Measurements from ENCODE around the gene NOL4. TPM values are rescaled to one million over a fixed set of nuclear protein-coding genes. Genes with fewer than 3 reads are reported as not detected.

The NOL4 gene
- total RNA-seq, 2 experiments from 2014 or later: 0.27 to 0.47 TPM

GRCh38 chr18:34219651-34220050, 5.1 kb downstream of the NOL4 start:
- no TSS peak for BruUV-seq (replicated peaks)

GRCh38 chr18:34212511-34212910, 12.2 kb downstream of the NOL4 start:
- DNase-seq (ENCODE audit: low spot score): no peak
- no peak overlapping the region for H3K4me3 ChIP-seq (ENCODE audit: low read depth, low read length, poor library complexity, severe bottlenecking)
- H3K4me1 ChIP-seq (ENCODE audit: insufficient read depth, low read length, poor library complexity, severe bottlenecking): no peaks in the 10 kb centered on the region
- H4K20me1 ChIP-seq (ENCODE audit: insufficient read depth, low read length): no peaks in the 10 kb centered on the region
- ChIA-PET CTCF (ENCODE audit: unreplicated experiment) (no interaction called here), POLR2A (interaction anchor here (0.7 kb wide), 1 partner anchor 60 kb away, joined by 3 read pairs; no protein-coding TSS in a partner anchor)
- H2AFZ ChIP-seq (ENCODE audit: low read length): no peak overlapping the region
- intact Hi-C loops (cut with micrococcal nuclease; ENCODE audit: unreplicated experiment): no loop called here
- TF ChIP-seq EZH2phosphoT487 (IDR thresholded peaks at IDR 0.05; ENCODE audit: borderline replicate concordance, low read depth, low read length) (no peak), CTCF (conservative IDR thresholded peaks at IDR 0.05; ENCODE audit: low read length) (no peak)
- H3K79me2 ChIP-seq (ENCODE audit: insufficient read depth, low read depth, low read length): no peaks in the 10 kb centered on the region
- no peaks in the 10 kb centered on the region for H3K9me3 ChIP-seq (ENCODE audit: low read length)
- H3K4me2 ChIP-seq (ENCODE audit: low read length): no peak overlapping the region
- H3K9me2 ChIP-seq (ENCODE audit: insufficient read depth, low read length): no peaks in the 10 kb centered on the region
- no peak overlapping the region for H3K27ac ChIP-seq (ENCODE audit: low read depth, low read length, poor library complexity, severe bottlenecking)
- no peaks in the 10 kb centered on the region for H3K36me3 ChIP-seq (ENCODE audit: insufficient read depth, low read length)
- no TSS peak for BruUV-seq (replicated peaks)

More at GRCh38 chr18:34219651-34220050, 5.1 kb downstream of the NOL4 start:
- no peaks in the 10 kb centered on the region for H3K4me1 ChIP-seq (ENCODE audit: insufficient read depth, low read length, poor library complexity, severe bottlenecking)
- H2AFZ ChIP-seq (ENCODE audit: low read length): no peak overlapping the region
- POLR2A ChIA-PET: interaction anchor here (1.0 kb wide), 1 partner anchor 8 kb away, joined by 4 read pairs; no protein-coding TSS in a partner anchor
- H3K27ac ChIP-seq (ENCODE audit: low read depth, low read length, poor library complexity, severe bottlenecking): no peak overlapping the region
- no peak overlapping the region for H3K4me2 ChIP-seq (ENCODE audit: low read length)
- DNase-seq (ENCODE audit: low spot score): no peak
- H4K20me1 ChIP-seq (ENCODE audit: insufficient read depth, low read length): no peaks in the 10 kb centered on the region
- CTCF ChIA-PET (ENCODE audit: unreplicated experiment): no interaction called here
- TF ChIP-seq CTCF (conservative IDR thresholded peaks at IDR 0.05; ENCODE audit: low read length) (no peak), EZH2phosphoT487 (IDR thresholded peaks at IDR 0.05; ENCODE audit: borderline replicate concordance, low read depth, low read length) (no peak)
- intact Hi-C loops (cut with micrococcal nuclease; ENCODE audit: unreplicated experiment): no loop called here
- H3K4me3 ChIP-seq (ENCODE audit: low read depth, low read length, poor library complexity, severe bottlenecking): no peak overlapping the region
- no peaks in the 10 kb centered on the region for H3K79me2 ChIP-seq (ENCODE audit: insufficient read depth, low read depth, low read length)
- no peaks in the 10 kb centered on the region for H3K9me2 ChIP-seq (ENCODE audit: insufficient read depth, low read length)
- H3K36me3 ChIP-seq (ENCODE audit: insufficient read depth, low read length): no peaks in the 10 kb centered on the region
- no peaks in the 10 kb centered on the region for H3K9me3 ChIP-seq (ENCODE audit: low read length)

- TF ChIP-seq CTCF (conservative IDR thresholded peaks at IDR 0.05; ENCODE audit: low read length): no peak
- no peak for TF ChIP-seq EZH2phosphoT487 (IDR thresholded peaks at IDR 0.05; ENCODE audit: borderline replicate concordance, low read depth, low read length)
- no peak overlapping the region for H3K27ac ChIP-seq (ENCODE audit: low read depth, low read length, poor library complexity, severe bottlenecking)
- no peaks in the 10 kb centered on the region for H3K9me2 ChIP-seq (ENCODE audit: insufficient read depth, low read length)
- no peaks in the 10 kb centered on the region for H3K79me2 ChIP-seq (ENCODE audit: insufficient read depth, low read depth, low read length)
- intact Hi-C loops (cut with micrococcal nuclease; ENCODE audit: unreplicated experiment): no loop called here
- no peaks in the 10 kb centered on the region for H4K20me1 ChIP-seq (ENCODE audit: insufficient read depth, low read length)
- ChIA-PET CTCF (ENCODE audit: unreplicated experiment) (no interaction called here), POLR2A (no interaction called here)
- H3K4me2 ChIP-seq (ENCODE audit: low read length): no peak overlapping the region
- H3K9me3 ChIP-seq (ENCODE audit: low read length): no peaks in the 10 kb centered on the region
- no peak for DNase-seq (ENCODE audit: low spot score)
- no peak overlapping the region for H2AFZ ChIP-seq (ENCODE audit: low read length)
- H3K4me3 ChIP-seq (ENCODE audit: low read depth, low read length, poor library complexity, severe bottlenecking): no peak overlapping the region
- no peaks in the 10 kb centered on the region for H3K4me1 ChIP-seq (ENCODE audit: insufficient read depth, low read length, poor library complexity, severe bottlenecking)
- no peaks in the 10 kb centered on the region for H3K36me3 ChIP-seq (ENCODE audit: insufficient read depth, low read length)
- BruUV-seq (replicated peaks): no TSS peak
Observed at GRCh38 chr18:34207344-34207851, 17.3 kb downstream of the NOL4 start.
